Stimulated activated CD8-positive, alpha-beta memory T cell treated with anti-CD3 and anti-CD28 coated beads, Interleukin-2, amount 100 ng/mL, for 48 hours (primary cell): ENCODE measurements around the gene ELF3.
"Not testable (repeated sequence)": the region's sequence is repeated elsewhere in the genome, so short reads cannot be mapped to it uniquely, and the experiment has no call there.

ENCODE experiments used
- DNase-seq, 2 donors: peaks; one replicate each; pipeline ENCODE4 v3.0.0-alpha.2; 2020; ENCODE audit warnings: low read depth in 2 of 2

Gene ELF3

GRCh38 chr1:202034683-202035462 is 24.5 kb downstream of the ELF3 start:
- DNase-seq: peak in 1 of 2 donors; percentile 11

- DNase-seq: no peak
Observed at GRCh38 chr1:202036595-202037387, 26.4 kb downstream of the ELF3 start.

GRCh38 chr1:202037706-202038296 is 27.4 kb downstream of the ELF3 start:
- DNase-seq: no peak

GRCh38 chr1:202038688-202039346 is 28.4 kb downstream of the ELF3 start:
- DNase-seq: no peak

- DNase-seq: no peak
Observed at GRCh38 chr1:202045705-202046104, 35.3 kb downstream of the ELF3 start.

- DNase-seq: no peak
Observed at GRCh38 chr1:202046227-202046626, 35.8 kb downstream of the ELF3 start.

GRCh38 chr1:202046748-202047708 is 36.6 kb downstream of the ELF3 start:
- no peak for DNase-seq

GRCh38 chr1:202047977-202048376 is 37.6 kb downstream of the ELF3 start:
- no peak for DNase-seq

- DNase-seq: no peak
Observed at GRCh38 chr1:202049129-202049528, 38.7 kb downstream of the ELF3 start.

GRCh38 chr1:202054094-202054493 is 43.7 kb downstream of the ELF3 start:
- DNase-seq: no peak

GRCh38 chr1:202054673-202055072 is 44.3 kb downstream of the ELF3 start:
- DNase-seq: not testable (repeated sequence)

GRCh38 chr1:202056644-202057334 is 46.4 kb downstream of the ELF3 start:
- no peak for DNase-seq

GRCh38 chr1:202057335-202057704 is 46.9 kb downstream of the ELF3 start:
- not testable (repeated sequence) for DNase-seq

GRCh38 chr1:202058001-202058908 is 47.9 kb downstream of the ELF3 start:
- no peak for DNase-seq

GRCh38 chr1:202061055-202061454 is 50.7 kb downstream of the ELF3 start:
- DNase-seq: no peak

- DNase-seq: not testable (repeated sequence)
Observed at GRCh38 chr1:202061787-202062186, 51.4 kb downstream of the ELF3 start.

GRCh38 chr1:202062636-202063035 is 52.2 kb downstream of the ELF3 start:
- not testable (repeated sequence) for DNase-seq

- DNase-seq: no peak
Observed at GRCh38 chr1:202063093-202063492, 52.7 kb downstream of the ELF3 start.

- not testable (repeated sequence) for DNase-seq
Observed at GRCh38 chr1:202064889-202065312, 54.5 kb downstream of the ELF3 start.
